ENCODE results near the gene TEX261. TPM values are rescaled to one million over a fixed set of nuclear protein-coding genes. Genes with fewer than 3 reads are reported as not detected.

TEX261 gene
- total and polyA plus RNA-seq, 2 of the 8 experiments (the other 6 are each of a cell fraction or from before 2014, with no cell fraction given): 25.2 to 30.1 TPM

- Histone ChIP-seq H3K36me3 (ENCODE audit: control insufficient read depth in 2 of 4, insufficient read depth in 4 of 4, low read length in 3 of 4) (no peaks in the 10 kb centered on the region), H2BK5ac (ENCODE audit: low read depth, low read length) (no peak overlapping the region), H3K56ac (replicated peaks; ENCODE audit: insufficient read length, low read depth, low read length) (no peak overlapping the region), H3K23me2 (ENCODE audit: low read depth, low read length) (no peaks in the 10 kb centered on the region; the same call in 1 of the 2 replicates), H3K4ac (replicated peaks; ENCODE audit: insufficient read length, low read depth, low read length) (no peak overlapping the region), H2BK15ac (ENCODE audit: low read length) (no peak overlapping the region), H4K5ac (ENCODE audit: insufficient read length, low read depth, low read length) (no peak overlapping the region), H3K14ac (ENCODE audit: insufficient read length) (no peak overlapping the region), H2AFZ (ENCODE audit: low read length) (no peak overlapping the region), H3K4me3 (ENCODE audit: extremely low read depth in 1 of 4, insufficient read depth in 2 of 4, low read depth in 3 of 4, low read length in 4 of 4) (peak overlapping the region in 1 of 4 experiments; percentile 46; a peak in 1 of 8 replicates), H3K79me1 (ENCODE audit: low read depth, low read length) (no peaks in the 10 kb centered on the region), H2BK20ac (ENCODE audit: low read length) (no peak overlapping the region), H2BK120ac (replicated peaks; ENCODE audit: low read depth, low read length) (no peak overlapping the region), H4K8ac (ENCODE audit: extremely low read depth, insufficient read depth, low read length) (no peak overlapping the region), H2AK5ac (ENCODE audit: low read depth, low read length) (no peak overlapping the region), H4K20me1 (replicated peaks in 1 of 2; ENCODE audit: control insufficient read depth in 1 of 2, insufficient read depth in 2 of 2, low read length in 2 of 2) (peaks cover 0 to 2% of the 10 kb centered on the region in 2 experiments), H3K9ac (replicated peaks in 1 of 4; ENCODE audit: extremely low read depth in 1 of 4, low read depth in 3 of 4, low read length in 3 of 4) (no peak overlapping the region), H2BK12ac (ENCODE audit: low read depth, low read length) (no peak overlapping the region; the same call in 1 of the 2 replicates), H3K4me2 (ENCODE audit: insufficient read depth in 1 of 2, low read depth in 2 of 2, low read length in 2 of 2) (peak overlapping the region in 1 of 2 experiments; percentile 26; a peak in 1 of 4 replicates), H4K91ac (replicated peaks; ENCODE audit: insufficient read length, low read length) (no peak overlapping the region), H3K18ac (ENCODE audit: extremely low read depth, low read length) (no peak overlapping the region), H3K9me3 (ENCODE audit: insufficient read depth in 2 of 2, low read depth in 1 of 2, low read length in 1 of 2) (no peaks in the 10 kb centered on the region), H3K79me2 (ENCODE audit: control insufficient read depth in 1 of 2, insufficient read depth in 2 of 2, low read length in 2 of 2) (no peaks in the 10 kb centered on the region), H3K23ac (ENCODE audit: insufficient read length) (no peak overlapping the region), H3K4me1 (replicated peaks in 1 of 4; ENCODE audit: control insufficient read depth in 3 of 4, insufficient read depth in 4 of 4, low read length in 3 of 4) (peaks cover 2 to 14% (median 10%) of the 10 kb centered on the region in 4 experiments), H3K27ac (ENCODE audit: low read depth, low read length) (no peak overlapping the region), H3K27me3 (replicated peaks in 1 of 4; ENCODE audit: control insufficient read depth in 3 of 4, extremely low read depth in 1 of 4, insufficient read depth in 3 of 4, low read length in 3 of 4) (peaks cover 11 to 29% (median 26%) of the 10 kb centered on the region in 4 experiments)
- DNase-seq (ENCODE audit: low read depth in 1 of 2, low spot score in 2 of 2) (no peak), FAIRE-seq (no peak)
- TF ChIP-seq POLR2AphosphoS5 (IDR thresholded peaks at IDR 0.05; ENCODE audit: low read depth, low read length) (no peak), SUZ12 (IDR thresholded peaks at IDR 0.05; ENCODE audit: low read length) (peak; percentile 45; the same call in 1 of the 2 replicates)
- ChIA-PET POLR2A (ENCODE audit: partially characterized antibody) (interaction anchor here (0.9 kb wide), 1 partner anchor 77 kb away, joined by 3 read pairs; no protein-coding TSS in a partner anchor), CTCF (ENCODE audit: partially characterized antibody) (interaction anchor here (0.6 to 22.0 kb wide), 46 partner anchors 11 to 1051 kb away, joined by 3 to 513 read pairs (median 5); partner anchors contain the start of genes ANKRD53, ATP6V1B1 and FIGLA)
- WGBS, 2 experiments (ENCODE audit: extremely low coverage in 1 of 2, insufficient coverage in 1 of 2, insufficient read length in 1 of 2, insufficient replicate concordance in 2 of 2, low coverage in 1 of 2, low lambda C conversion rate in 2 of 2, missing lambda C conversion rate in 1 of 2): 50% methylated on average over 11 of the region's 11 CpGs; no CpG with 5 or more reads in 1 of the 2 experiments
Measured at GRCh38 chr2:70947556-70948184, 47.0 kb downstream of the TEX261 start.

All from H1 (cell line).